GM13976 (cell line): ENCODE measurements around the gene LGR6.
A peak's percentile ranks its signal among the peaks of the same experiment; 100 is the strongest.
"Not testable (repeated sequence)": the region's sequence is repeated elsewhere in the genome, so short reads cannot be mapped to it uniquely, and the experiment has no call there.

ENCODE experiments used
- DNase-seq: peaks from one replicate; pipeline ENCODE4 v3.0.0; 2012; ENCODE audit warnings: low spot score
- CTCF ChIP-seq: IDR thresholded peaks from 2 replicates; pipeline ENCODE4 v1.5.1; 2012; ENCODE audit warnings: borderline replicate concordance, mild to moderate bottlenecking; ENCODE audit not compliant: insufficient read depth; ENCODE audit errors: extremely low read depth, missing control alignments, control extremely low read depth
- in situ Hi-C: fragments of 300-500 bp; cut with MboI; formaldehyde crosslinking; loops from one replicate; pipeline ENCODE4 v1.12.0; 2022; ENCODE audit warnings: low sequenced_read_pairs, mixed read lengths, inconsistent platforms; ENCODE audit not compliant: unreplicated experiment

Gene LGR6

DNA sequence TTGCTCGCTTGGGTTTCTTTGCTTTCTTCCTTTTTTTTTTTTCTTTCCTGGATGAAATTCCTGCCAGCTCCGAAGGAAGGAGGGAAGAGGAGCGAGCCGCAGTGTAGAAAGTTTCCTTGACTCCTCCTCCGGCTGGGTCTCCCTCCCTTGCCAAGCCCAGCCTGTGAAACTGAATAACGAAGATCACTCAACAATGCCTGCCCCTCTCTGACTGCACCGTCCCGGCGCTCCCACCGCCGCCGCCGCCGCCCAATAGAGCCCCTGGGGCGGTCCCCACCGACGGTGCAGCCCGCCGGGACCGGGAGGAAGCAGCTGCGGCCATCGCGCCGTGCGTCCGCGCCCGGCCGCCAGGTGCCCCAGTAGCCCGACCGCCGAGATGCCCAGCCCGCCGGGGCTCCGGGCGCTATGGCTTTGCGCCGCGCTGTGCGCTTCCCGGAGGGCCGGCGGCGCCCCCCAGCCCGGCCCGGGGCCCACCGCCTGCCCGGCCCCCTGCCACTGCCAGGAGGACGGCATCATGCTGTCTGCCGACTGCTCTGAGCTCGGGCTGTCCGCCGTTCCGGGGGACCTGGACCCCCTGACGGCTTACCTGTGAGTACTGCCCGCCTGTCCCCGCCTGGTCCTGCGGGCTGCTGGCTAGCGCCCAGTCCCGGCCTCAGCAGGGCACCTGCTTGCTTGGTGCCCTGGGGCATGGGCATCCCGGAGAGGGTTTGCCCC lies at the start of gene LGR6:
Gene LGR6 (plus strand): TSS at position 186 of the 714 bp plus-strand sequence. CDS start 191 bp downstream, at position 377.
- in situ Hi-C loops = no loop called here
- DNase-seq = no peak
- TF ChIP-seq CTCF = no peak

DNA sequence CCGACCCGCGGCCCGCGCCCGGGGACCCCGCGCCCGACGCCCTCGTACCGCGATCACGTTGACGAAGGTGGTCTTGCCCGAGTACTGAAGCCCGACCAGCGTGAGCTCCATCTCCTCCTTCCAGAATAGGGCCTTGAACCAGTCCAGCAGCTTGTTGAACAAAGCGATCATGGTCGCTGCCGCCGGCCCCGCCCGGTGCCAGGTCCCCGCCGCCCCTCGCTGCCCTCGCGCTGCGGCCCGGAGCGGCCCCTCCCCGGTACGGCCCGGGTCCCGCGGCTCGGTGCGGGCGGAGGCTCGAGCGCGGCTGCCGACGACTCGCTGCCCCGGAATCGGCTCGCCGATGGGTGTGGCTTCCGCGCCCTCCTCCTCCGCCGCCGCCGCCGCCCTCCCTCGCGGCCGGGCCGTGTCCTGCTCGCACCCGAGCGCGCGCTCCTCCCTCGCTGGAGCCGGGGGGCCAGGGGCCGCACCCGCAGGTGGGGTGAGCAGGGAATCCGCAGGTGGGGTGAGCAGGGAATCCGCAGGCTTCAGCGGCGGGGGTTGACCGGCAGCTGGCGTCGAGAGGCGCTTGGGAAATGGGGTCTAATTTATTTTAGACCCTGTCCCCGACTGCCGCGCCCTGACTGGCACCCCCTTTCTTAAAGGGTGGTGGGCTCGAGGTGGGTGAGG lies 49.1 kb upstream of the LGR6 start, which contains the start of gene ARL8A:
Gene ARL8A (minus strand): TSS at position 336 of the 666 bp plus-strand sequence. CDS start 165 bp downstream, at position 171.
- TF ChIP-seq CTCF = no peak
- peak; percentile 91 for DNase-seq
- in situ Hi-C loops = no loop called here

- no peak for TF ChIP-seq CTCF
- in situ Hi-C loops = no loop called here
- no peak for DNase-seq
Measured at GRCh38 chr1:202145068-202145743, 48.4 kb upstream of the LGR6 start.

- DNase-seq, in situ Hi-C loops: not testable (repeated sequence)
Measured at GRCh38 chr1:202145744-202146140, 47.9 kb upstream of the LGR6 start.

DNA sequence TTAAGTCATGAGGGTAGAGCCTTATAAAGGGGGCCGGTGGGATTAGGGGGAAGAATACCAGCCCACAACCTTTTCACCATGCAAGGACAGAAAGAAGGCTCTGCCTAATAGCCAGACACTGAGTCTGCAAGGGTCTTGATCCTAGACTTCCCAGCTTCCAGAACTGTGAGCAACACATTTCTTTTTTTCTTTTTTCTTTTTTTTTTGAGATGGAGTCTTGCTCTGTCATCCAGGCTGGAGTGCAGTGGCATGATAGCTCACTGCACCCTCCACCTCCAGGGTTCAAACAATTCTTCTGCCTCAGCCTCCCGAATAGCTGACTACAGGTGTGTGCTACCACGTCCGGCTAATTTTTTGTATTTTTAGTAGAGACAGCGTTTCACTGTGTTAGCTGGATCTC lies 47.3 kb upstream of the LGR6 start:
- DNase-seq = no peak
- in situ Hi-C loops = no loop called here
- TF ChIP-seq CTCF = no peak

DNA sequence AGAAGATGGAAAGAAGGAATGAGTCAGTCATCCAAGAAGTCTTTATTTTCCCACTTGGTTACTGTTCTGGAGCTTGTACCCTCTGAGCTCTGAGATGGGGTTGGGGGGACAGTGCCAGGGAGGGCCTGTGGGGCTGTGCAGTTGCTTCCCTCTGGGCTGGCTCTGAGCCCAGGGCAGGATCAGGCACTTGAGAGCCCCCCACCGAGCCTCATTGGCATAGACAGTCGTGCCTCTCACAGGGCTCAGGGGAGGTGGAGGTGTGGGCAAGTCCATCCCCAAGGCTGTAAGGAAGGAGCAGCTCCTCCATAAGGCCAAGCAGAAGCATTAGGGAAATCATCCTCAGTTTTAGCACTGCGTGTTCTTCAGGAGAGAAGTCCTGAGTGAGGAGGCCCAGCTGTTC lies 46.6 kb upstream of the LGR6 start:
- in situ Hi-C loops = no loop called here
- DNase-seq = no peak
- TF ChIP-seq CTCF = no peak

- TF ChIP-seq CTCF = no peak
- in situ Hi-C loops = no loop called here
- DNase-seq = no peak
Measured at GRCh38 chr1:202148391-202148790, 45.2 kb upstream of the LGR6 start.
